ENCODE data around the gene EFCAB11.

- no peak for TF ChIP-seq CTCF (conservative IDR thresholded peaks at IDR 0.05)
- no peak for TF ChIP-seq ZFX (IDR thresholded peaks at IDR 0.05)
Observed at GRCh38 chr14:89842837-89843236, 111.7 kb downstream of the EFCAB11 start.

All from C4-2B (cell line).